Suppressor macrophage (primary cell): ENCODE results near the gene G6PC2.
A peak's percentile ranks its signal among the peaks of the same experiment; 100 is the strongest.
"Not testable (repeated sequence)": the region's sequence is repeated elsewhere in the genome, so short reads cannot be mapped to it uniquely, and the experiment has no call there.

Source experiments
- DNase-seq, 4 experiments: peaks; one replicate each; pipeline ENCODE4 v3.0.0-alpha.2; 2020 to 2022
- total RNA-seq, 17 experiments: gene quantifications; one replicate each; lab custom pipeline; 2026; ENCODE audit warnings: mixed read lengths in 6 of 17, inconsistent platforms in 3 of 17; lab: John Stamatoyannopoulos, UW

The G6PC2 gene
- total RNA-seq, result 0 to 1.3 (median 0) reads per million in 17 experiments

- no peak for DNase-seq
These were observed at the start of gene G6PC2 for GRCh38 chr2:168901003-168901402. Gene G6PC2, plus strand, starts transcription at chr2:168901291. Its CDS starts 41 bp downstream, at chr2:168901332.

GRCh38 chr2:168851674-168852320 lies 49.3 kb upstream of the G6PC2 start:
- no peak for DNase-seq

- no peak for DNase-seq
These were observed 48.6 kb upstream of the G6PC2 start for GRCh38 chr2:168852481-168852880.

GRCh38 chr2:168853471-168853870 lies 47.6 kb upstream of the G6PC2 start:
- no peak for DNase-seq

- no peak for DNase-seq
These were observed 46.4 kb upstream of the G6PC2 start for GRCh38 chr2:168854651-168855050.

- no peak for DNase-seq
These were observed 45.5 kb upstream of the G6PC2 start for GRCh38 chr2:168855601-168856000.

- no peak for DNase-seq
These were observed 42.9 kb upstream of the G6PC2 start for GRCh38 chr2:168858146-168858545.

GRCh38 chr2:168867164-168867563 lies 33.9 kb upstream of the G6PC2 start:
- not testable (repeated sequence) for DNase-seq

GRCh38 chr2:168870369-168870768 lies 30.7 kb upstream of the G6PC2 start:
- DNase-seq, result not testable (repeated sequence)

GRCh38 chr2:168870824-168871223 lies 30.3 kb upstream of the G6PC2 start:
- DNase-seq, result not testable (repeated sequence)

GRCh38 chr2:168874368-168875054 lies 26.6 kb upstream of the G6PC2 start:
- DNase-seq, result no peak

GRCh38 chr2:168882163-168882562 lies 18.9 kb upstream of the G6PC2 start:
- not testable (repeated sequence) for DNase-seq

GRCh38 chr2:168884975-168885374 lies 16.1 kb upstream of the G6PC2 start:
- no peak for DNase-seq

- peak in 1 of 4 experiments; percentile 4 for DNase-seq
These were observed 11.5 kb upstream of the G6PC2 start for GRCh38 chr2:168889635-168890005.

GRCh38 chr2:168890006-168890782 lies 10.9 kb upstream of the G6PC2 start, which contains the start of gene SPC25:
Gene SPC25, minus strand, starts transcription at chr2:168890430. Its CDS starts 911 bp downstream, at chr2:168889519.
- peak; percentile 92 to 94 (median 94) for DNase-seq

GRCh38 chr2:168892327-168892726 lies 8.8 kb upstream of the G6PC2 start:
- DNase-seq, result no peak

- DNase-seq, result no peak
These were observed 7.0 kb upstream of the G6PC2 start for GRCh38 chr2:168894101-168894500.

- DNase-seq, result no peak
These were observed 6.4 kb upstream of the G6PC2 start for GRCh38 chr2:168894720-168895119.

GRCh38 chr2:168895771-168896170 lies 5.3 kb upstream of the G6PC2 start:
- DNase-seq, result no peak

- DNase-seq, result peak; percentile 11 to 42 (median 26)
These were observed 4.3 kb upstream of the G6PC2 start for GRCh38 chr2:168896783-168897182.

- DNase-seq, result no peak
These were observed 3.6 kb upstream of the G6PC2 start for GRCh38 chr2:168897449-168897848.

GRCh38 chr2:168903888-168904287 lies 2.8 kb downstream of the G6PC2 start:
- no peak for DNase-seq

- no peak for DNase-seq
These were observed 3.3 kb downstream of the G6PC2 start for GRCh38 chr2:168904358-168904757.
